Keratinocyte (primary cell): ENCODE measurements around the gene PRKAG1. TPM values are rescaled to one million over a fixed set of nuclear protein-coding genes. Genes with fewer than 3 reads are reported as not detected.

Experiments
- DNase-seq: peaks from one replicate; pipeline ENCODE4 v3.0.0-alpha.2; 2011; ENCODE audit warnings: low read depth, missing footprints, low spot score
- FAIRE-seq: peaks from 2 replicates; lab custom pipeline; 2011; peaks lifted over from hg19 to GRCh38; lab: Jason Lieb, UNC
- H2AFZ ChIP-seq: 2 replicates; pipeline ENCODE4 v1.6.0; 2012; ENCODE audit warnings: low read length, control low read depth, inconsistent platforms; ENCODE audit not compliant: control insufficient read depth
- H3K27ac ChIP-seq: 2 replicates; pipeline ENCODE4 v1.5.1; 2011; ENCODE audit warnings: low read length; ENCODE audit not compliant: control insufficient read depth, insufficient read depth
- H3K27me3 ChIP-seq: 3 replicates; pipeline ENCODE4 v1.6.0; 2011; ENCODE audit warnings: low read length; ENCODE audit not compliant: control insufficient read depth, insufficient read depth; ENCODE audit errors: extremely low read depth
- H3K36me3 ChIP-seq, 2 experiments: 2 replicates in 1 of 2; 3 replicates in 1 of 2; pipeline ENCODE4 v1.5.1; 2011; ENCODE audit warnings: low read length in 2 of 2, mild to moderate bottlenecking in 1 of 2; ENCODE audit not compliant: control insufficient read depth in 2 of 2, insufficient read depth in 2 of 2; ENCODE audit errors: extremely low read depth in 1 of 2
- H3K4me1 ChIP-seq: 3 replicates; pipeline ENCODE4 v1.5.1; 2011; ENCODE audit warnings: low read length; ENCODE audit not compliant: control insufficient read depth, insufficient read depth; ENCODE audit errors: extremely low read depth
- H3K4me2 ChIP-seq: 3 replicates; pipeline ENCODE4 v1.6.0; 2011; ENCODE audit warnings: low read depth, low read length; ENCODE audit not compliant: control insufficient read depth, insufficient read depth; ENCODE audit errors: extremely low read depth
- H3K4me3 ChIP-seq, 3 experiments: fragments of 200-600 bp in 1 of 3; sonication (generic) in 1 of 3; 2 replicates in 2 of 3; 3 replicates in 1 of 3; pipeline ENCODE4 v1.5.1; 2011 to 2016; ENCODE audit warnings: low read length in 3 of 3, mild to moderate bottlenecking in 3 of 3, control low read depth in 2 of 3, inconsistent platforms in 1 of 3, low read depth in 1 of 3, mixed read lengths in 1 of 3, mixed run types in 1 of 3, moderate library complexity in 1 of 3; ENCODE audit not compliant: control insufficient read depth in 2 of 3, insufficient read depth in 2 of 3; ENCODE audit errors: extremely low read depth in 1 of 3
- H3K79me2 ChIP-seq: 2 replicates; pipeline ENCODE4 v1.6.0; 2012; ENCODE audit warnings: low read length; ENCODE audit not compliant: control insufficient read depth, insufficient read depth
- H3K9ac ChIP-seq: 3 replicates; pipeline ENCODE4 v1.6.0; 2011; ENCODE audit warnings: low read length; ENCODE audit not compliant: control insufficient read depth, insufficient read depth; ENCODE audit errors: extremely low read depth
- H3K9me1 ChIP-seq: 3 replicates; pipeline ENCODE4 v1.6.0; 2011; ENCODE audit warnings: low read length; ENCODE audit not compliant: control insufficient read depth, insufficient read depth; ENCODE audit errors: extremely low read depth
- H3K9me3 ChIP-seq: 2 replicates; pipeline ENCODE4 v1.5.1; 2012; ENCODE audit warnings: low read depth, low read length; ENCODE audit not compliant: control insufficient read depth
- H4K20me1 ChIP-seq: 3 replicates; pipeline ENCODE4 v1.6.0; 2011; ENCODE audit warnings: low read length; ENCODE audit not compliant: control insufficient read depth, insufficient read depth; ENCODE audit errors: extremely low read depth
- CTCF ChIP-seq, 3 experiments: IDR thresholded peaks in 1 of 3; conservative IDR thresholded peaks in 1 of 3; optimal IDR thresholded peaks in 1 of 3; 2 replicates in 2 of 3; 3 replicates in 1 of 3; pipeline versions ENCODE3 to v1.5.1; 2011; ENCODE audit warnings: low read length in 3 of 3, mild to moderate bottlenecking in 3 of 3, moderate library complexity in 2 of 3, control low read depth in 1 of 3, inconsistent platforms in 1 of 3; ENCODE audit not compliant: insufficient read depth in 2 of 3; ENCODE audit errors: extremely low read depth in 1 of 3
- EZH2 ChIP-seq: IDR thresholded peaks from one replicate; pipeline ENCODE4 v1.6.1; 2012; ENCODE audit warnings: inconsistent platforms, mild to moderate bottlenecking, low read length, moderate library complexity
- dilution Hi-C: fragments of 300-500 bp; cut with MboI; formaldehyde crosslinking; loops from one replicate; pipeline ENCODE4 v1.7.0; 2020; ENCODE audit warnings: low sequenced_read_pairs; ENCODE audit not compliant: extremely low pct_ligation_motif_present
- polyA plus RNA-seq, 5 experiments: library from polyadenylated mRNA; depleted of rRNA in 3 of 5; stranded (reverse) in 3 of 5; stranded (forward) in 1 of 5; unstranded in 1 of 5; fragments of >200 nt; gene quantifications; 1 replicate in 1 of 5; 2 replicates in 3 of 5; 3 replicates in 1 of 5; pipeline versions ENCODE4 v1.2.1 to v1.2.3, GENCODE V29; 2011 to 2012; ENCODE audit warnings: missing spikeins in 2 of 5, low read depth in 1 of 5, low replicate concordance in 1 of 5

Gene PRKAG1
- polyA plus RNA-seq, 1 donor (not counting 4 experiments of a cell fraction or from before 2014, with no cell fraction given): 125 TPM

- DNase-seq (no peak), FAIRE-seq (no peak)
- Histone ChIP-seq H3K9me3 (no peaks in the 10 kb centered on the region), H3K79me2 (no peaks in the 10 kb centered on the region), H4K20me1 (no peaks in the 10 kb centered on the region), H3K9ac (no peak within 1 kb of the TSS), H3K27ac (no peak within 1 kb of the TSS), H3K4me2 (peak within 1 kb of the TSS; percentile 70), H3K4me3 (peak within 1 kb of the TSS; percentile 19 to 34 (median 27)), H3K9me1 (no peaks in the 10 kb centered on the region), H2AFZ (peak within 1 kb of the TSS; percentile 31), H3K27me3 (peaks cover 24% of the 10 kb centered on the region), H3K36me3 (peaks cover 17 to 31% of the 10 kb centered on the region in 2 experiments), H3K4me1 (peaks cover 14% of the 10 kb centered on the region)
- TF ChIP-seq CTCF (optimal IDR thresholded peaks at IDR 0.05 in 1 of 3, IDR thresholded peaks at IDR 0.05 in 1 of 3, conservative IDR thresholded peaks at IDR 0.05 in 1 of 3; ENCODE audit: extremely low read depth in 1 of 3, insufficient read depth in 2 of 3, low read length in 3 of 3) (peak in 1 of 3 experiments; percentile 17), EZH2 (no peak)
- dilution Hi-C loops: no loop called here
Measured at GRCh38 chr12:48999371-49000131, 19.0 kb downstream of the PRKAG1 start, which contains the start of gene DDN. Gene DDN, minus strand, starts transcription at chr12:48999375. Its CDS starts 88 bp downstream, at chr12:48999287.

GRCh38 chr12:48998497-48999353 lies 19.9 kb downstream of the PRKAG1 start:
- peaks cover 17 to 27% of the 10 kb centered on the region in 2 experiments for H3K36me3 ChIP-seq
- dilution Hi-C loops: no loop called here
- H3K9ac ChIP-seq: no peak overlapping the region
- H4K20me1 ChIP-seq: no peaks in the 10 kb centered on the region
- H2AFZ ChIP-seq: peak overlapping the region; percentile 31
- TF ChIP-seq EZH2: no peak
- no peak for TF ChIP-seq CTCF (optimal IDR thresholded peaks at IDR 0.05 in 1 of 3, IDR thresholded peaks at IDR 0.05 in 1 of 3, conservative IDR thresholded peaks at IDR 0.05 in 1 of 3; ENCODE audit: extremely low read depth in 1 of 3, insufficient read depth in 2 of 3, low read length in 3 of 3)
- H3K79me2 ChIP-seq: no peaks in the 10 kb centered on the region
- H3K4me1 ChIP-seq: peaks cover 14% of the 10 kb centered on the region
- peak overlapping the region; percentile 68 for H3K4me2 ChIP-seq
- H3K4me3 ChIP-seq: peak overlapping the region; percentile 19 to 34 (median 27)
- no peaks in the 10 kb centered on the region for H3K9me3 ChIP-seq
- no peak for FAIRE-seq
- no peak overlapping the region for H3K27ac ChIP-seq
- H3K9me1 ChIP-seq: no peaks in the 10 kb centered on the region
- DNase-seq: no peak
- peaks cover 24% of the 10 kb centered on the region for H3K27me3 ChIP-seq
